HepG2 (cell line): ENCODE measurements around the gene MYO19. TPM values are rescaled to one million over a fixed set of nuclear protein-coding genes. Genes with fewer than 3 reads are reported as not detected.
A peak's percentile ranks its signal among the peaks of the same experiment; 100 is the strongest.

Experiments
- CAMTA2 ChIP-seq: sonication (generic); formaldehyde crosslinking; IDR thresholded peaks from 2 replicates; pipeline ENCODE4 v1.4.0; 2020; ENCODE audit warnings: mild to moderate bottlenecking, missing genetic modification reagents, borderline replicate concordance
- FOXO1 ChIP-seq: sonication (generic); formaldehyde crosslinking; IDR thresholded peaks from 2 replicates; pipeline ENCODE4 v1.4.0; 2020; ENCODE audit warnings: missing genetic modification reagents
- HHEX ChIP-seq: IDR thresholded peaks from 2 replicates; pipeline ENCODE4 v1.6.1; 2016; ENCODE audit warnings: control low read depth
- HOXD1 ChIP-seq: sonication (generic); formaldehyde crosslinking; IDR thresholded peaks from 2 replicates; pipeline ENCODE4 v1.5.0; 2020; ENCODE audit warnings: missing genetic modification reagents
- JARID2 ChIP-seq: sonication (generic); formaldehyde crosslinking; IDR thresholded peaks from 2 replicates; pipeline ENCODE4 v1.8.1; 2023; ENCODE audit warnings: missing genetic modification reagents, inconsistent platforms; ENCODE audit not compliant: insufficient replicate concordance
- RXRA ChIP-seq: sonication (generic); formaldehyde crosslinking; IDR thresholded peaks from 2 replicates; pipeline ENCODE4 v1.5.1; 2020; ENCODE audit warnings: missing genetic modification reagents
- SALL1 ChIP-seq: sonication (generic); formaldehyde crosslinking; IDR thresholded peaks from 2 replicates; pipeline ENCODE4 v1.8.0; 2022; ENCODE audit warnings: mild to moderate bottlenecking, missing genetic modification reagents
- ZMYM3 ChIP-seq: sonication (generic); formaldehyde crosslinking; IDR thresholded peaks from 2 replicates; pipeline ENCODE4 v1.5.1; 2020; ENCODE audit warnings: mild to moderate bottlenecking, missing genetic modification reagents
- ZNF143 ChIP-seq: sonication (generic); formaldehyde crosslinking; IDR thresholded peaks from 2 replicates; pipeline ENCODE4 v1.4.0; 2020; ENCODE audit warnings: missing genetic modification reagents
- ZNF253 ChIP-seq: sonication (generic); formaldehyde crosslinking; IDR thresholded peaks from 2 replicates; pipeline ENCODE4 v1.8.0; 2022; ENCODE audit warnings: mild to moderate bottlenecking, missing genetic modification reagents, borderline replicate concordance
- ZNF446 ChIP-seq: sonication (generic); formaldehyde crosslinking; IDR thresholded peaks from 2 replicates; pipeline ENCODE4 v1.5.0; 2020; ENCODE audit warnings: mild to moderate bottlenecking, missing genetic modification reagents
- ZZZ3 ChIP-seq: sonication (generic); formaldehyde crosslinking; IDR thresholded peaks from 2 replicates; pipeline ENCODE4 v1.4.0; 2020; ENCODE audit warnings: missing genetic modification reagents, mild to moderate bottlenecking, borderline replicate concordance
- polyA plus RNA-seq, 8 experiments: library from polyadenylated mRNA; depleted of rRNA in 3 of 8; stranded (reverse) in 7 of 8; unstranded in 1 of 8; fragments of >200 nt; fragmentation: Illumina TruSeq in 4 of 8; extraction: Trizol in 4 of 8; gene quantifications; 2 replicates each; pipeline versions ENCODE4 v1.2.1 to v1.2.3, GENCODE V29; 2011 to 2016; ENCODE audit warnings: low read depth in 4 of 8, missing spikeins in 1 of 8, mixed read lengths in 1 of 8; ENCODE audit not compliant: insufficient read depth in 1 of 8
- total RNA-seq, 5 experiments: library from RNA; depleted of rRNA; stranded (reverse); fragments of >200 nt; fragmentation: Illumina TruSeq; extraction: Trizol; gene quantifications; 2 replicates each; pipeline ENCODE4 v1.2.3, GENCODE V29; 2016; ENCODE audit warnings: low read depth in 1 of 5
- TF ChIP-seq, protein P1 (sequence below): sonication (generic); formaldehyde crosslinking; IDR thresholded peaks from 2 replicates; pipeline ENCODE4 v1.4.0; 2020; ENCODE audit warnings: missing genetic modification reagents
- TF ChIP-seq, protein P2 (sequence below): sonication (generic); formaldehyde crosslinking; IDR thresholded peaks from 2 replicates; pipeline ENCODE4 v1.8.0; 2022; ENCODE audit warnings: mild to moderate bottlenecking, missing genetic modification reagents, moderate library complexity
- TF ChIP-seq, protein P3 (sequence below): IDR thresholded peaks from 2 replicates; pipeline ENCODE4 v1.6.1; 2018; ENCODE audit warnings: missing genetic modification reagents, mild to moderate bottlenecking, missing compliant biosample characterization
- TF ChIP-seq, protein P4 (sequence below), 2 experiments: IDR thresholded peaks; 2 replicates each; pipeline ENCODE4 v1.6.1; 2011 to 2012; ENCODE audit warnings: low read length in 2 of 2, borderline replicate concordance in 1 of 2, low read depth in 1 of 2, mild to moderate bottlenecking in 1 of 2, moderate library complexity in 1 of 2
- TF ChIP-seq, protein P5 (sequence below): sonication (generic); formaldehyde crosslinking; IDR thresholded peaks from 2 replicates; pipeline ENCODE4 v1.9.0; 2021; ENCODE audit warnings: missing genetic modification reagents, mild to moderate bottlenecking, borderline replicate concordance
- TF ChIP-seq, protein P6 (sequence below): IDR thresholded peaks from 2 replicates; pipeline ENCODE4 v1.6.1; 2016; ENCODE audit warnings: mild to moderate bottlenecking, missing biosample characterization, missing genetic modification reagents

The MYO19 gene
- total and polyA plus RNA-seq, 2 of the 13 experiments (the other 11 are each of a cell fraction or from before 2014, with no cell fraction given): 75.7 to 82.3 TPM

DNA sequence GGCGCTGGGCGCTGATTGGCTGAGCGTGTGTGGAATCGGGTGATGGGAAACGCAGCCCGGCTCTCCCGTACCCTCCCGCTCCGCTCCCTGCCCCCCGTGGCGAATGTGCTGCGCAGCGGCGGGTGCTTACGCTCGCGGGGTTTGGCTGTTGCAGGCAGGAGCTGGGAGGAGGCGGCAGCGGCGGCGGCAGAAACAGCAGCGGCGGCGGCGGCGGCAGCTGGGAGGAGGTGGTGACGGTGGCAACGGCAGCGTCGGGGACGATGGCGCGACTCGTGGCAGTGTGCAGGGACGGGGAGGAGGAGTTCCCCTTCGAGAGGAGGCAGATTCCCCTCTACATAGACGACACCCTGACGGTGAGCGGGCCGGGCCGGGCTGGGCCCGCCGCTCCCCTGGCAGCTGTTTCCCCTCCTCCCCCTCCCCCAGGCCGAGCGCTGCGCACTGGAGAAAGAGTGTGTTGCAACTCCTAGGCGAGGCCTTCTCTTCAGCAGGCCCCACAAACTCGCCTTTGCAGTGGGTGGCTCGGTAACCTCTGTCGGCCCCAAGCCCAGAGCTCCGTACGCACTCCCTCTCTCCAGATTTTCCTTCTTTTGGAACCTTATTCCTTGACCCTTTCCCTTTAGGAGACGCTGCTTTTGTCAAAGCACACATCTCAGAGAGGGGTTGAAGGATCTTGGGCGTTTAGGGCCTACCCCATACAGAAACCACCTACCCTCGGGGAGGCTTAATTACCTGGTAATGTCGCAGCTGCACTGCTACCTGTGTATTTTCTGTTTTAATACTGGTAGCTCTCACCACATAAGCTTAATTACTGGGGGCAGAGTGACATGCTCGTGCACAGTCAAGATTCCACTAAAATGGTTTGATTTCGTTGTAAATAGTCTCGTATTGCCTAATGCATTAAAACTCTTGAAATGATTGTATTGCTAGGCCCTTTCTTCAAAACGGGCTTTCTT is 11.1 kb upstream of the MYO19 start (continued):
- TF ChIP-seq ZMYM3 (CRISPR knock-in tag) (no peak), JARID2 (no peak), HOXD1 (no peak), SALL1 (peak; percentile 47; the same call in 1 of the 2 replicates), RXRA (no peak), ZNF143 (no peak), HHEX (CRISPR knock-in tag) (no peak), FOXO1 (CRISPR knock-in tag) (peak; percentile 58; the same call in 1 of the 2 replicates), ZNF446 (0 out of 2 replicates have a peak, but pooled peaks have one; percentile 34), ZNF253 (CRISPR knock-in tag) (peak; percentile 52; the same call in 1 of the 2 replicates), ZZZ3 (CRISPR knock-in tag) (peak; percentile 69; the same call in 1 of the 2 replicates), CAMTA2 (no peak)
- TF ChIP-seq, protein P1, sequence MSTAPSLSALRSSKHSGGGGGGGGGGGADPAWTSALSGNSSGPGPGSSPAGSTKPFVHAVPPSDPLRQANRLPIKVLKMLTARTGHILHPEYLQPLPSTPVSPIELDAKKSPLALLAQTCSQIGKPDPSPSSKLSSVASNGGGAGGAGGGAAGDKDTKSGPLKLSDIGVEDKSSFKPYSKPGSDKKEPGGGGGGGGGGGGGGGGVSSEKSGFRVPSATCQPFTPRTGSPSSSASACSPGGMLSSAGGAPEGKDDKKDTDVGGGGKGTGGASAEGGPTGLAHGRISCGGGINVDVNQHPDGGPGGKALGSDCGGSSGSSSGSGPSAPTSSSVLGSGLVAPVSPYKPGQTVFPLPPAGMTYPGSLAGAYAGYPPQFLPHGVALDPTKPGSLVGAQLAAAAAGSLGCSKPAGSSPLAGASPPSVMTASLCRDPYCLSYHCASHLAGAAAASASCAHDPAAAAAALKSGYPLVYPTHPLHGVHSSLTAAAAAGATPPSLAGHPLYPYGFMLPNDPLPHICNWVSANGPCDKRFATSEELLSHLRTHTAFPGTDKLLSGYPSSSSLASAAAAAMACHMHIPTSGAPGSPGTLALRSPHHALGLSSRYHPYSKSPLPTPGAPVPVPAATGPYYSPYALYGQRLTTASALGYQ (CRISPR knock-in tag): peak; percentile 6; the same call in 1 of the 2 replicates
- TF ChIP-seq, protein P2, sequence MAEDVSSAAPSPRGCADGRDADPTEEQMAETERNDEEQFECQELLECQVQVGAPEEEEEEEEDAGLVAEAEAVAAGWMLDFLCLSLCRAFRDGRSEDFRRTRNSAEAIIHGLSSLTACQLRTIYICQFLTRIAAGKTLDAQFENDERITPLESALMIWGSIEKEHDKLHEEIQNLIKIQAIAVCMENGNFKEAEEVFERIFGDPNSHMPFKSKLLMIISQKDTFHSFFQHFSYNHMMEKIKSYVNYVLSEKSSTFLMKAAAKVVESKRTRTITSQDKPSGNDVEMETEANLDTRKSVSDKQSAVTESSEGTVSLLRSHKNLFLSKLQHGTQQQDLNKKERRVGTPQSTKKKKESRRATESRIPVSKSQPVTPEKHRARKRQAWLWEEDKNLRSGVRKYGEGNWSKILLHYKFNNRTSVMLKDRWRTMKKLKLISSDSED (CRISPR knock-in tag): no peak
- TF ChIP-seq, protein P3, sequence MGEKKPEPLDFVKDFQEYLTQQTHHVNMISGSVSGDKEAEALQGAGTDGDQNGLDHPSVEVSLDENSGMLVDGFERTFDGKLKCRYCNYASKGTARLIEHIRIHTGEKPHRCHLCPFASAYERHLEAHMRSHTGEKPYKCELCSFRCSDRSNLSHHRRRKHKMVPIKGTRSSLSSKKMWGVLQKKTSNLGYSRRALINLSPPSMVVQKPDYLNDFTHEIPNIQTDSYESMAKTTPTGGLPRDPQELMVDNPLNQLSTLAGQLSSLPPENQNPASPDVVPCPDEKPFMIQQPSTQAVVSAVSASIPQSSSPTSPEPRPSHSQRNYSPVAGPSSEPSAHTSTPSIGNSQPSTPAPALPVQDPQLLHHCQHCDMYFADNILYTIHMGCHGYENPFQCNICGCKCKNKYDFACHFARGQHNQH (CRISPR knock-in tag): 0 out of 2 replicates have a peak, but pooled peaks have one; percentile 29
- TF ChIP-seq, protein P4, sequence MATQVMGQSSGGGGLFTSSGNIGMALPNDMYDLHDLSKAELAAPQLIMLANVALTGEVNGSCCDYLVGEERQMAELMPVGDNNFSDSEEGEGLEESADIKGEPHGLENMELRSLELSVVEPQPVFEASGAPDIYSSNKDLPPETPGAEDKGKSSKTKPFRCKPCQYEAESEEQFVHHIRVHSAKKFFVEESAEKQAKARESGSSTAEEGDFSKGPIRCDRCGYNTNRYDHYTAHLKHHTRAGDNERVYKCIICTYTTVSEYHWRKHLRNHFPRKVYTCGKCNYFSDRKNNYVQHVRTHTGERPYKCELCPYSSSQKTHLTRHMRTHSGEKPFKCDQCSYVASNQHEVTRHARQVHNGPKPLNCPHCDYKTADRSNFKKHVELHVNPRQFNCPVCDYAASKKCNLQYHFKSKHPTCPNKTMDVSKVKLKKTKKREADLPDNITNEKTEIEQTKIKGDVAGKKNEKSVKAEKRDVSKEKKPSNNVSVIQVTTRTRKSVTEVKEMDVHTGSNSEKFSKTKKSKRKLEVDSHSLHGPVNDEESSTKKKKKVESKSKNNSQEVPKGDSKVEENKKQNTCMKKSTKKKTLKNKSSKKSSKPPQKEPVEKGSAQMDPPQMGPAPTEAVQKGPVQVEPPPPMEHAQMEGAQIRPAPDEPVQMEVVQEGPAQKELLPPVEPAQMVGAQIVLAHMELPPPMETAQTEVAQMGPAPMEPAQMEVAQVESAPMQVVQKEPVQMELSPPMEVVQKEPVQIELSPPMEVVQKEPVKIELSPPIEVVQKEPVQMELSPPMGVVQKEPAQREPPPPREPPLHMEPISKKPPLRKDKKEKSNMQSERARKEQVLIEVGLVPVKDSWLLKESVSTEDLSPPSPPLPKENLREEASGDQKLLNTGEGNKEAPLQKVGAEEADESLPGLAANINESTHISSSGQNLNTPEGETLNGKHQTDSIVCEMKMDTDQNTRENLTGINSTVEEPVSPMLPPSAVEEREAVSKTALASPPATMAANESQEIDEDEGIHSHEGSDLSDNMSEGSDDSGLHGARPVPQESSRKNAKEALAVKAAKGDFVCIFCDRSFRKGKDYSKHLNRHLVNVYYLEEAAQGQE (IDR thresholded peaks at IDR 0.05; ENCODE audit: borderline replicate concordance in 1 of 2, low read depth in 1 of 2, low read length in 2 of 2): peak in 1 of 2 experiments; percentile 11; a peak in 1 of 4 replicates
- TF ChIP-seq, protein P5, sequence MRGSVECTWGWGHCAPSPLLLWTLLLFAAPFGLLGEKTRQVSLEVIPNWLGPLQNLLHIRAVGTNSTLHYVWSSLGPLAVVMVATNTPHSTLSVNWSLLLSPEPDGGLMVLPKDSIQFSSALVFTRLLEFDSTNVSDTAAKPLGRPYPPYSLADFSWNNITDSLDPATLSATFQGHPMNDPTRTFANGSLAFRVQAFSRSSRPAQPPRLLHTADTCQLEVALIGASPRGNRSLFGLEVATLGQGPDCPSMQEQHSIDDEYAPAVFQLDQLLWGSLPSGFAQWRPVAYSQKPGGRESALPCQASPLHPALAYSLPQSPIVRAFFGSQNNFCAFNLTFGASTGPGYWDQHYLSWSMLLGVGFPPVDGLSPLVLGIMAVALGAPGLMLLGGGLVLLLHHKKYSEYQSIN (CRISPR knock-in tag): no peak
- TF ChIP-seq, protein P6, sequence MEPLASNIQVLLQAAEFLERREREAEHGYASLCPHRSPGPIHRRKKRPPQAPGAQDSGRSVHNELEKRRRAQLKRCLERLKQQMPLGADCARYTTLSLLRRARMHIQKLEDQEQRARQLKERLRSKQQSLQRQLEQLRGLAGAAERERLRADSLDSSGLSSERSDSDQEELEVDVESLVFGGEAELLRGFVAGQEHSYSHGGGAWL (CRISPR knock-in tag): peak; percentile 74
